ENCODE measurements around the gene WNK4.

GRCh38 chr17:42779936-42780850, at the start of gene WNK4:
- TF ChIP-seq, protein P1, sequence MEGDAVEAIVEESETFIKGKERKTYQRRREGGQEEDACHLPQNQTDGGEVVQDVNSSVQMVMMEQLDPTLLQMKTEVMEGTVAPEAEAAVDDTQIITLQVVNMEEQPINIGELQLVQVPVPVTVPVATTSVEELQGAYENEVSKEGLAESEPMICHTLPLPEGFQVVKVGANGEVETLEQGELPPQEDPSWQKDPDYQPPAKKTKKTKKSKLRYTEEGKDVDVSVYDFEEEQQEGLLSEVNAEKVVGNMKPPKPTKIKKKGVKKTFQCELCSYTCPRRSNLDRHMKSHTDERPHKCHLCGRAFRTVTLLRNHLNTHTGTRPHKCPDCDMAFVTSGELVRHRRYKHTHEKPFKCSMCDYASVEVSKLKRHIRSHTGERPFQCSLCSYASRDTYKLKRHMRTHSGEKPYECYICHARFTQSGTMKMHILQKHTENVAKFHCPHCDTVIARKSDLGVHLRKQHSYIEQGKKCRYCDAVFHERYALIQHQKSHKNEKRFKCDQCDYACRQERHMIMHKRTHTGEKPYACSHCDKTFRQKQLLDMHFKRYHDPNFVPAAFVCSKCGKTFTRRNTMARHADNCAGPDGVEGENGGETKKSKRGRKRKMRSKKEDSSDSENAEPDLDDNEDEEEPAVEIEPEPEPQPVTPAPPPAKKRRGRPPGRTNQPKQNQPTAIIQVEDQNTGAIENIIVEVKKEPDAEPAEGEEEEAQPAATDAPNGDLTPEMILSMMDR (IDR thresholded peaks at IDR 0.05), result no peak
- TF ChIP-seq EZH2 (IDR thresholded peaks at IDR 0.05), result no peak
